22Rv1 (cell line): ENCODE measurements around the gene CMIP.

Source experiments
- H3K27ac ChIP-seq: fragments of 450-650 bp; 2 replicates; pipeline ENCODE4 v1.5.1; 2017
- ZFX ChIP-seq: fragments of 450-650 bp; IDR thresholded peaks from 2 replicates; pipeline ENCODE4 v1.6.1; 2017; ENCODE audit warnings: antibody characterized with exemption, borderline replicate concordance
- TF ChIP-seq, protein P1 (sequence below): fragments of 450-650 bp; IDR thresholded peaks from 2 replicates; pipeline ENCODE4 v1.5.1; 2017; ENCODE audit warnings: mild to moderate bottlenecking

The CMIP gene

DNA sequence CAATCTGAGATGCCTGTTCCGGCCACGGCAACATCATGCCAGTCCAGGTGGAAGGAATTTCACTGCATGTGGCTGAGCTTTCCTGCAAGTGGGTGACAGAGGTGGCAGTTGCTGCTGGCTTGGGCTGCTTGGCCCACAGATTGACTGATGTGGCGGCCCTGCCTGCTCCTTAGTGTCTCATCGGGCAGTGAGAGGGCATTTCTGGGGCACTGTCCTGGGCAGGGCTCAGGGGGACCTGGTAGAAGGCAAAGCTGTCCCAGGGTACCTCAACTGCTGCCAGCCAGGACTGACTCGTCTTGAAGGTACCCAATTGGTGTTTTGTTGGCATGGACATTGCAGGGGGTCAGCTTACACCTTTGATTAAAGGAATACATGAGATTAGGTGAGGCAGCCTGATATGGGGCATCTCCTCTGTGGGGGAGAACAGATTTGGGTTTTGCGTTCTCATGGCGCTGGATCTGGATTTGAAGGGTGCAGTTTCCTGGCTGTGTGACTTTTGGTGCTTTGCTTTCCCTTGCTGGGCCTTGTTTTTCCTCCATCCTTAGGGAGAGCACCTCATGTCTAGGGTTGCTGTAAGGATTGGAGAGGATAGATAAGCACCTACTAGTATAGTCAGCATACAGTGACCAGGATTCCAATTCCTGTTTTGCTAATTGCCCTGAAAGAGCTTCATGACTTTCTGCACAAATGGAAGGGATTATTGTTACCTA, 5.4 kb downstream of the CMIP start:
- H3K27ac ChIP-seq = no peak overlapping the region
- TF ChIP-seq ZFX = no peak

DNA sequence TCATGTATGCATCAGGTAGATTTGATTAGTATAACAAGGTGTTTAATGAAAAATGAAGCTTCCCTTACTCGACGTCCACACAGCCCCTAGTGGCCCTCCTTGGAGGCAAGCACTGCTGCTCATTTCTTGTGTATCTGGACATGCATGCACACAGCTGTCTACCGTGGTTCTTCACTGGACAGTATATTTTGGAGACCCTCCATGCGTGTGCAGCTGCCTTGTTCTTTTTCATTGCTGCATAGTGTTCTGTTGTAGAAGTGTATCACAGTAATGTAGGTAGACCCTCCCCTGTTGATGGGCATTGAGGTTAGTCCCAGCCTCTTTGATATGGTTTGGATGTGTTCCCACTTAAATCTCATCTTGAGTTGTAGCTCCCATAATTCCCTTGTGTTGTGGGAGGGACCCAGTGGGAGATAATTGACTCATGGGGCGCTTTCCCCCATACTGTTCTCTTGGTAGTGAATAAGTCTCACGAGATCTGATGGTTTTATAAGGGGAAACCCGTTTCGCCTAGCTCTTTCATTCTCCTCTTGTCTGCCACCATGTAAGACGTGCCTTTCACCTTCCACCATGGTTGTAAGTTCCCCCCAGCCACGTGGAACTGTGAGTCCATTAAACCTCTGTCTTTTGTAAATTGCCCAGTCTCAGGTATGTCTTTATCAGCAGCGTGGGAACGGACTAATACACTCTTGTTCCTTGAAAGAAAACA, 6.3 kb downstream of the CMIP start:
- no peak for TF ChIP-seq ZFX
- TF ChIP-seq, protein P1, sequence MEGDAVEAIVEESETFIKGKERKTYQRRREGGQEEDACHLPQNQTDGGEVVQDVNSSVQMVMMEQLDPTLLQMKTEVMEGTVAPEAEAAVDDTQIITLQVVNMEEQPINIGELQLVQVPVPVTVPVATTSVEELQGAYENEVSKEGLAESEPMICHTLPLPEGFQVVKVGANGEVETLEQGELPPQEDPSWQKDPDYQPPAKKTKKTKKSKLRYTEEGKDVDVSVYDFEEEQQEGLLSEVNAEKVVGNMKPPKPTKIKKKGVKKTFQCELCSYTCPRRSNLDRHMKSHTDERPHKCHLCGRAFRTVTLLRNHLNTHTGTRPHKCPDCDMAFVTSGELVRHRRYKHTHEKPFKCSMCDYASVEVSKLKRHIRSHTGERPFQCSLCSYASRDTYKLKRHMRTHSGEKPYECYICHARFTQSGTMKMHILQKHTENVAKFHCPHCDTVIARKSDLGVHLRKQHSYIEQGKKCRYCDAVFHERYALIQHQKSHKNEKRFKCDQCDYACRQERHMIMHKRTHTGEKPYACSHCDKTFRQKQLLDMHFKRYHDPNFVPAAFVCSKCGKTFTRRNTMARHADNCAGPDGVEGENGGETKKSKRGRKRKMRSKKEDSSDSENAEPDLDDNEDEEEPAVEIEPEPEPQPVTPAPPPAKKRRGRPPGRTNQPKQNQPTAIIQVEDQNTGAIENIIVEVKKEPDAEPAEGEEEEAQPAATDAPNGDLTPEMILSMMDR = no peak
- H3K27ac ChIP-seq = no peak overlapping the region

DNA sequence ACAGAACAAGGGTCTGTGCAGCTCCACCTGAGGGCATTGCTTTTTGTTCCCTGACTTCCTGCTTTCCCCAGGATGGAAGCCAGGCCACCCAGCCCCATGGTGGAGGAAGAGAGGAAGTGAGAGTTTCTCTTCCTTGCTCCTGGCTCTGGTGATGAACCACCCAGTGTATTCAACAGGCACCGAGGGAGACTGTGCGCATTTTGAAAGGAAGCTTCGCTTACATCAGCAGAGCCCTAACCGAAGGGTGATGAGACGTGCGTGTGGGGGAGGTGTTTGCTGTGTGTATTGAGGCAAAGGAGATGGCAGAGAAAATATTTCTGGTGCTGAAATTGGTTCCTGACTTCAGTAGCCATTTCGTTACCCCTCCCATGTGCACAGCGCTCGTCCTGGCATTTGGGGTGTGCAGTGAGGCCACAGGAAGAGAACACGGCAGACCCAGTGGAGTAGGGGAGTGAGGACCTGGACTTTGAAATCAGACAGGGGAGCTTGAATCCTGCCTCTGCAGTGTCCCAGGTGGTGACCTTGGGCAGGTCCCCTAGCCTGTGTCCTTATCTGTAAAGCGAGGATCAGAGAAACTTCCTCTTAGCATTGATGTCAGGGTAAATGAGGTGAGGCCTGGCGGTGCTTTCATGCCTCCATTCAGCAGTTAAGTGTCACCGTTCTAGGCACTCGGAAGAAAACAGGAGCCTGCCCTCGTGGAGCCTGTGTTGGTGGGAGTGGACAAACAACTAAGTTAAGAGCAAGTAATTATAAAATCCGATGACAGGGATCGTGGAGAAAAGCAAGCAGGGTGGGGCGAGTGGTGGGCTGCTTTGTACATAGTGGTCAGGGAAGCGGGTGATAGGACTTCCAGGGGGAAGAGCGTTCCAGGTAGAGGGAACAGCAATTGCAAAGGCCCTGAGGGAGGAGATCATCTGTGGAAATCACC, 7.4 kb downstream of the CMIP start:
- TF ChIP-seq, protein P1 = no peak
- no peak for TF ChIP-seq ZFX
- no peak overlapping the region for H3K27ac ChIP-seq

DNA sequence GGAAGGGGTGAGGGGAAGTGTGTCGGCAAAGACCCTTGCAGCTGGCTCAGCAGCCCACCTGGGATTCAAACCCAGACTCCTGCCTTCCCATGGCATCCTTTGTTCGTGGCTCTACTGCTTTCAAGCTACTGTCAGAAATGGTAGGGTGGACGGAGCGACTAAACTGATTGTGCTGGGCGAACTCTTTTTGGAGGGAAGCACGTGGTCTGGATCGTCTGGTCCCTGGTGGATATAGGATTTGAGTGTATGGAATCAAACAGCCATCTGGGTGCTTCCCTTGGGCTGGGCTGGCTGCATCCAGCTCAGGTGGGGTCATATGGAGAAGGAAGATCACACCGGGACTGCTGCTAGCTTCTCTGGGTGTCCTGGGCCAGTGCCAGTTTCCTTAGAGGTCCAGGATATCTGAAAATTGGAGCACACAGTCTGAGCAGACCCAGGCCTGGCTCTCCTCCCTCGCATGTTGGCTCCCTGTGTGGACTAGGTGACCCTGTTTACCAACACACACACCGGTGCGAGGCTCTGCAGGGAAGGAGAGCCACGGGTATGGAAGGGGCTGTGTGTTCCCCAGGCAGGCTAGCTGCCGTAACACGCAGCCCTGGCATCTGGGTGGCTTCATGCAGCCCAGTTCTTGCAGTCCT, 8.6 kb downstream of the CMIP start:
- no peak overlapping the region for H3K27ac ChIP-seq
- no peak for TF ChIP-seq ZFX
- TF ChIP-seq, protein P1 = no peak

DNA sequence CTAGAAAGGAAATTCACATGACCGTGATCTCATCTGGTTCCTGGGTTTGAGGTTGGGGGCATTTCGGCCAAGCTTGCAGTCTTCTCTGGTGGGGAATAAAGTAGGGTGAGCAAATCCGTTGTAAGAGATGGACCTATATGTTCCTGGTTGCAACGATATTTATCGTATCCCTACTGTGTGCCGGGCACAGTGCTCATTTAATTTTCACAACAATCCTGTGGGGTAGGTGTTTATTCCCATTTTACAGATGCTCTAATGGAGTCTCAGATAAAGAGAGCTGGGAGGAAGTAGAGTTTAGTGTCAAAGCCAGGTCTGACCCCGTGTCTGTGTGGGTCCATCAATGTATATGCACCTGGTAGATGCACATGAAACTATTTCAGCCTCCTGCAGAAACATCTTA, 9.4 kb downstream of the CMIP start:
- no peak overlapping the region for H3K27ac ChIP-seq

DNA sequence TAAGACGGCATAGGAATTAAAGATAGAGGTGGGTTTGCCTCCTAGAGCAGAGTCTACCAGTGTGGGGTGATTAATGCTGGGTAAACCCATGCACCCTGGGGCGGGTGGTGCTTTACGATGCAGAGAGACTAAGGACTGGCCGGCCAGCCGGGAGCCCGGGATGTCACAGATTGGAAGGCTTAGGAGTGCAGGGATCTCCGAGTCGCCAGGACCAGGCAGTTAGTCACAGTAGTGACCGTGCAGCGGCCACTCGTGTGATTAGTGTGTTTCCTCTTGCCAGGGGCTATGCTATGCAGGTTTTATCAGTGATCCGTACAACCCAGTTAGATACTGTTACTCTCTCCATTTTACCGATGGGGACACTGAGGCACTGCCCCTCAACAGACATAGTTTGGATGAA, 10.4 kb downstream of the CMIP start:
- no peak overlapping the region for H3K27ac ChIP-seq
- no peak for TF ChIP-seq ZFX
- TF ChIP-seq, protein P1 = no peak

More for the DNA sequence above, 9.4 kb downstream of the CMIP start:
- TF ChIP-seq, protein P1 = no peak
- TF ChIP-seq ZFX = no peak
